Neural cell (in vitro differentiated cells): ENCODE data around the gene ADCY1. TPM values are rescaled to one million over a fixed set of nuclear protein-coding genes. Genes with fewer than 3 reads are reported as not detected.

Experiments used
- H2AFZ ChIP-seq: fragments of 200-600, 300-800 bp; sonication (generic), shearing (Covaris generic); 2 replicates; pipeline ENCODE4 v1.6.0; 2014; ENCODE audit warnings: low read depth, mild to moderate bottlenecking, antibody characterized with exemption, low read length, moderate library complexity
- H3F3A ChIP-seq: fragments of 200-600 bp; shearing (Covaris generic); 2 replicates; pipeline ENCODE4 v1.6.1; 2016; ENCODE audit warnings: mild to moderate bottlenecking, moderate library complexity, mixed read lengths, antibody characterized with exemption, low read length; ENCODE audit not compliant: insufficient read depth, poor library complexity, severe bottlenecking
- H3K27ac ChIP-seq: fragments of 200-600, 300-800 bp; sonication (generic), shearing (Covaris generic); 2 replicates; pipeline ENCODE4 v1.5.1; 2014; ENCODE audit warnings: mild to moderate bottlenecking, low read length, moderate library complexity
- H3K27me3 ChIP-seq: fragments of 300-800, 200-600 bp; sonication (generic), shearing (Covaris generic); 2 replicates; pipeline ENCODE4 v1.6.0; 2014; ENCODE audit warnings: mild to moderate bottlenecking, low read depth, low read length, moderate library complexity; ENCODE audit not compliant: insufficient read depth
- H3K36me3 ChIP-seq: fragments of 300-800, 200-600 bp; sonication (generic), shearing (Covaris generic); 2 replicates; pipeline ENCODE4 v1.5.1; 2014; ENCODE audit warnings: mild to moderate bottlenecking, antibody characterized with exemption, low read length, moderate library complexity; ENCODE audit not compliant: insufficient read depth
- H3K4me2 ChIP-seq: fragments of 300-800, 200-600 bp; sonication (generic), shearing (Covaris generic); 2 replicates; pipeline ENCODE4 v1.6.0; 2014; ENCODE audit warnings: mild to moderate bottlenecking, low read length
- H3K4me3 ChIP-seq: fragments of 300-800, 200-600 bp; sonication (generic), shearing (Covaris generic); 2 replicates; pipeline ENCODE4 v1.5.1; 2014; ENCODE audit warnings: mild to moderate bottlenecking, low read length, moderate library complexity
- H3K79me2 ChIP-seq: fragments of 200-600 bp; shearing (Covaris generic); replicated peaks from 2 replicates; pipeline ENCODE4 v1.6.0; 2014; ENCODE audit warnings: mild to moderate bottlenecking, low read length, moderate library complexity; ENCODE audit not compliant: insufficient read depth
- H3K9ac ChIP-seq: fragments of 300-800, 200-600 bp; sonication (generic), shearing (Covaris generic); 2 replicates; pipeline ENCODE4 v1.6.1; 2016; ENCODE audit warnings: mild to moderate bottlenecking, low read length, mixed read lengths
- H3K9me2 ChIP-seq: fragments of 200-600 bp; shearing (Covaris generic); 2 replicates; pipeline ENCODE4 v1.6.1; 2016; ENCODE audit warnings: mild to moderate bottlenecking, low read length, mixed read lengths; ENCODE audit not compliant: insufficient read depth
- H3K9me3 ChIP-seq: fragments of 200-600, 300-800 bp; sonication (generic), shearing (Covaris generic); 2 replicates; pipeline ENCODE4 v1.6.1; 2016; ENCODE audit warnings: mild to moderate bottlenecking, mixed run types, low read length, moderate library complexity, mixed read lengths
- H4K20me1 ChIP-seq: fragments of 200-600 bp; shearing (Covaris generic); 2 replicates; pipeline ENCODE4 v1.6.1; 2016; ENCODE audit warnings: mild to moderate bottlenecking, mixed run types; ENCODE audit not compliant: insufficient read depth
- EP300 ChIP-seq: fragments of 450-650 bp; conservative IDR thresholded peaks from 2 replicates; pipeline ENCODE4 v1.6.1; 2014; ENCODE audit warnings: antibody characterized with exemption, mild to moderate bottlenecking, moderate library complexity; ENCODE audit not compliant: poor library complexity, severe bottlenecking
- EZH2 ChIP-seq: fragments of 200-600, 300-800 bp; shearing (Covaris generic), sonication (generic); IDR thresholded peaks from 2 replicates; pipeline ENCODE4 v1.6.1; 2014; ENCODE audit warnings: antibody characterized with exemption, low read length, borderline replicate concordance, mild to moderate bottlenecking; ENCODE audit not compliant: insufficient read depth, poor library complexity, severe bottlenecking
- MXI1 ChIP-seq: fragments of 450-650 bp; conservative IDR thresholded peaks from 2 replicates; pipeline ENCODE4 v1.6.1; 2014; ENCODE audit warnings: antibody characterized with exemption, mild to moderate bottlenecking; ENCODE audit not compliant: poor library complexity, severe bottlenecking
- POLR2AphosphoS5 ChIP-seq: IDR thresholded peaks from 2 replicates; pipeline ENCODE4 v1.6.1; 2012
- RAD21 ChIP-seq: fragments of 450-650 bp; conservative IDR thresholded peaks from 2 replicates; pipeline ENCODE4 v1.6.1; 2014; ENCODE audit warnings: antibody characterized with exemption, mild to moderate bottlenecking, moderate library complexity
- SMC3 ChIP-seq: fragments of 450-650 bp; conservative IDR thresholded peaks from 2 replicates; pipeline ENCODE4 v1.6.1; 2014; ENCODE audit warnings: antibody characterized with exemption, mild to moderate bottlenecking, moderate library complexity; ENCODE audit not compliant: poor library complexity
- TAF1 ChIP-seq: IDR thresholded peaks from 2 replicates; pipeline ENCODE4 v1.6.1; 2012; ENCODE audit warnings: low read depth
- polyA plus RNA-seq: library from polyadenylated mRNA; depleted of rRNA; stranded (reverse); fragments of >200 nt; gene quantifications from 2 replicates; pipeline ENCODE4 v1.2.3, GENCODE V29; 2014
- TF ChIP-seq, protein P1 (sequence below): fragments of 450-650 bp; IDR thresholded peaks from 2 replicates; pipeline ENCODE4 v1.5.1; 2014; ENCODE audit warnings: antibody characterized with exemption, mild to moderate bottlenecking, moderate library complexity; ENCODE audit not compliant: poor library complexity, severe bottlenecking
- TF ChIP-seq, protein P2 (sequence below): IDR thresholded peaks from 2 replicates; pipeline ENCODE4 v1.6.1; 2012; ENCODE audit warnings: borderline replicate concordance

ADCY1 gene
- polyA plus RNA-seq, 1 donor from 2014 or later = 14.8 TPM

DNA sequence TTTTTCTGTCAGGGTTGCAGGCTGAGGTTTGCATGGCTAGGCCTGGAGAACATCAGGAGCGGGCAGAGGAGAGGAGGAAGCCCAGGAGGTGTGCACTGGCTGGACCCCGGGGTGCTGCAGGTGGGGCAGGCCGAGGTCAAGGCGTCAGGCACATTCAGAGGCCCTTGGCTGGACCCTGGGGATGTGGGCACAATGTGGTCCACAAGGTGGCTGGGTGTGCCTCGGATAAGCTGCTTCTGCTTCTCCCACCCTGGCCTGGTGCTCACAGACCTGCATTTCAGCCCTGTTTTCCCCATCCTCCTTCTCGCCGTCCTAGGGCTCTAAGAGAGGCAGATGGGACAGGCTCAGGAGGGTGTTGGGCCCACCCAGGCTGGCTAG lies 108.2 kb downstream of the ADCY1 start:
- no peak for TF ChIP-seq POLR2AphosphoS5
- TF ChIP-seq, protein P1, sequence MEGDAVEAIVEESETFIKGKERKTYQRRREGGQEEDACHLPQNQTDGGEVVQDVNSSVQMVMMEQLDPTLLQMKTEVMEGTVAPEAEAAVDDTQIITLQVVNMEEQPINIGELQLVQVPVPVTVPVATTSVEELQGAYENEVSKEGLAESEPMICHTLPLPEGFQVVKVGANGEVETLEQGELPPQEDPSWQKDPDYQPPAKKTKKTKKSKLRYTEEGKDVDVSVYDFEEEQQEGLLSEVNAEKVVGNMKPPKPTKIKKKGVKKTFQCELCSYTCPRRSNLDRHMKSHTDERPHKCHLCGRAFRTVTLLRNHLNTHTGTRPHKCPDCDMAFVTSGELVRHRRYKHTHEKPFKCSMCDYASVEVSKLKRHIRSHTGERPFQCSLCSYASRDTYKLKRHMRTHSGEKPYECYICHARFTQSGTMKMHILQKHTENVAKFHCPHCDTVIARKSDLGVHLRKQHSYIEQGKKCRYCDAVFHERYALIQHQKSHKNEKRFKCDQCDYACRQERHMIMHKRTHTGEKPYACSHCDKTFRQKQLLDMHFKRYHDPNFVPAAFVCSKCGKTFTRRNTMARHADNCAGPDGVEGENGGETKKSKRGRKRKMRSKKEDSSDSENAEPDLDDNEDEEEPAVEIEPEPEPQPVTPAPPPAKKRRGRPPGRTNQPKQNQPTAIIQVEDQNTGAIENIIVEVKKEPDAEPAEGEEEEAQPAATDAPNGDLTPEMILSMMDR = no peak
- TF ChIP-seq, protein P2, sequence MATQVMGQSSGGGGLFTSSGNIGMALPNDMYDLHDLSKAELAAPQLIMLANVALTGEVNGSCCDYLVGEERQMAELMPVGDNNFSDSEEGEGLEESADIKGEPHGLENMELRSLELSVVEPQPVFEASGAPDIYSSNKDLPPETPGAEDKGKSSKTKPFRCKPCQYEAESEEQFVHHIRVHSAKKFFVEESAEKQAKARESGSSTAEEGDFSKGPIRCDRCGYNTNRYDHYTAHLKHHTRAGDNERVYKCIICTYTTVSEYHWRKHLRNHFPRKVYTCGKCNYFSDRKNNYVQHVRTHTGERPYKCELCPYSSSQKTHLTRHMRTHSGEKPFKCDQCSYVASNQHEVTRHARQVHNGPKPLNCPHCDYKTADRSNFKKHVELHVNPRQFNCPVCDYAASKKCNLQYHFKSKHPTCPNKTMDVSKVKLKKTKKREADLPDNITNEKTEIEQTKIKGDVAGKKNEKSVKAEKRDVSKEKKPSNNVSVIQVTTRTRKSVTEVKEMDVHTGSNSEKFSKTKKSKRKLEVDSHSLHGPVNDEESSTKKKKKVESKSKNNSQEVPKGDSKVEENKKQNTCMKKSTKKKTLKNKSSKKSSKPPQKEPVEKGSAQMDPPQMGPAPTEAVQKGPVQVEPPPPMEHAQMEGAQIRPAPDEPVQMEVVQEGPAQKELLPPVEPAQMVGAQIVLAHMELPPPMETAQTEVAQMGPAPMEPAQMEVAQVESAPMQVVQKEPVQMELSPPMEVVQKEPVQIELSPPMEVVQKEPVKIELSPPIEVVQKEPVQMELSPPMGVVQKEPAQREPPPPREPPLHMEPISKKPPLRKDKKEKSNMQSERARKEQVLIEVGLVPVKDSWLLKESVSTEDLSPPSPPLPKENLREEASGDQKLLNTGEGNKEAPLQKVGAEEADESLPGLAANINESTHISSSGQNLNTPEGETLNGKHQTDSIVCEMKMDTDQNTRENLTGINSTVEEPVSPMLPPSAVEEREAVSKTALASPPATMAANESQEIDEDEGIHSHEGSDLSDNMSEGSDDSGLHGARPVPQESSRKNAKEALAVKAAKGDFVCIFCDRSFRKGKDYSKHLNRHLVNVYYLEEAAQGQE = no peak
- TF ChIP-seq RAD21 = no peak
- TF ChIP-seq TAF1 = no peak
- no peak for TF ChIP-seq MXI1
- no peak for TF ChIP-seq SMC3
- no peak for TF ChIP-seq EZH2
- no peak for TF ChIP-seq EP300
- Histone ChIP-seq H3K9me3 (no peaks in the 10 kb centered on the region), H3K4me3 (no peak overlapping the region), H3K27me3 (no peaks in the 10 kb centered on the region), H3K36me3 (no peaks in the 10 kb centered on the region), H2AFZ (no peak overlapping the region), H3K4me2 (no peak overlapping the region), H3K9me2 (no peaks in the 10 kb centered on the region), H3K27ac (no peak overlapping the region), H4K20me1 (no peaks in the 10 kb centered on the region), H3F3A (no peaks in the 10 kb centered on the region), H3K9ac (no peak overlapping the region), H3K79me2 (no peaks in the 10 kb centered on the region)

DNA sequence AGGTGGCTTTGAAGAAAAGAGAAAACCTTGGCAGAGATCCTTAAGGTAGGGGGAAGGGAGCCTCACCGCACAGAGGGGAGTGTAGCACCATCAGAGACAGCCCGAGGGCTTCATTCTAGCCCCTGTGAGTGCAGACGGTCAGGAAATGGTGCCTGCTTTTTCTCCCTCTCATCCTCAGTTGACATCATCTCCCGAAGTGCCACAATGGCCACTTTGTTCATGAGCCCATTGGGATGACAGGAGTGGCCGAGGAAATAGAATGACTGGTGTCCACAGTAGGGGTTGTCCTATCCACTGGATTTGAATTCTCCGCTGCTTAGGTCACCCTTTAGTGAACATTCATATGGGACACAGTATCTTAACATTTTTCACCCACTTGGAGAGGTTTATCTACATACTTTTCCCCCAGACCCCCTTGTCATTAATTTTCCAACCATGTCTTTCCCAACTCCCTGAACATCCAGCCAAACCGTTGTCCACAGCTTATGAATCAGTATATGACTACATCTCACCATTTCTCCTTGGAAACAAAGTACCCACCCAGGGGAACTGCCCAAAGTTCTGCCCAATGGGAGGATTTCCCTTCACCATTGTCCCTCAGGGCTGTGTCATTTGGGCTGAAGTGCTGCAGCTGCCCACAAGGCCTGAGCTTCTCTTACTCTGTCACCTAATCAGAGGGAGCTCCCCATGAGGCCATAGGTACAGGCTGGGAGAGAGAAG lies 108.8 kb downstream of the ADCY1 start:
- no peak overlapping the region for H2AFZ ChIP-seq
- H4K20me1 ChIP-seq = no peaks in the 10 kb centered on the region
- H3K9me3 ChIP-seq = no peaks in the 10 kb centered on the region
- no peaks in the 10 kb centered on the region for H3K9me2 ChIP-seq
- no peak overlapping the region for H3K27ac ChIP-seq
- no peaks in the 10 kb centered on the region for H3F3A ChIP-seq
- H3K36me3 ChIP-seq = no peaks in the 10 kb centered on the region
- no peaks in the 10 kb centered on the region for H3K27me3 ChIP-seq
- no peak overlapping the region for H3K4me2 ChIP-seq
- H3K9ac ChIP-seq = no peak overlapping the region
- H3K4me3 ChIP-seq = no peak overlapping the region
- no peaks in the 10 kb centered on the region for H3K79me2 ChIP-seq
- no peak for TF ChIP-seq MXI1
- TF ChIP-seq EZH2 = no peak
- no peak for TF ChIP-seq TAF1
